ENCODE data around the gene ZDHHC4.
"Not testable (repeated sequence)": the region's sequence is repeated elsewhere in the genome, so short reads cannot be mapped to it uniquely, and the experiment has no call there.

ZDHHC4 gene

GRCh38 chr7:6567886-6568285 is 9.4 kb upstream of the ZDHHC4 start:
- no peak overlapping the region for H3K4me3 ChIP-seq (ENCODE audit: low read depth, low read length)
- in situ Hi-C loops (cut with HindIII; ENCODE audit: low pct_ligation_motif_present, low sequenced_read_pairs): no loop called here
- no peak overlapping the region for H3K27ac ChIP-seq
- H3K27me3 ChIP-seq (replicated peaks): no peaks in the 10 kb centered on the region
- TF ChIP-seq CTCF (IDR thresholded peaks at IDR 0.05; ENCODE audit: low read depth, low read length, missing control alignments): no peak
- no peak for DNase-seq
- H3K36me3 ChIP-seq (replicated peaks): no peaks in the 10 kb centered on the region

- DNase-seq: no peak
- Histone ChIP-seq H3K4me3 (ENCODE audit: low read depth, low read length) (no peak overlapping the region), H3K27ac (no peak overlapping the region), H3K27me3 (replicated peaks) (no peaks in the 10 kb centered on the region), H3K36me3 (replicated peaks) (no peaks in the 10 kb centered on the region)
- no peak for TF ChIP-seq CTCF (IDR thresholded peaks at IDR 0.05; ENCODE audit: low read depth, low read length, missing control alignments)
- in situ Hi-C loops (cut with HindIII; ENCODE audit: low pct_ligation_motif_present, low sequenced_read_pairs): no loop called here
Observed at GRCh38 chr7:6571160-6571779, 6.0 kb upstream of the ZDHHC4 start.

- Histone ChIP-seq H3K4me3 (ENCODE audit: low read depth, low read length) (no peak overlapping the region), H3K27ac (no peak overlapping the region), H3K27me3 (replicated peaks) (no peaks in the 10 kb centered on the region), H3K36me3 (replicated peaks) (no peaks in the 10 kb centered on the region)
- TF ChIP-seq CTCF (IDR thresholded peaks at IDR 0.05; ENCODE audit: low read depth, low read length, missing control alignments): no peak
- no peak for DNase-seq
- in situ Hi-C loops (cut with HindIII; ENCODE audit: low pct_ligation_motif_present, low sequenced_read_pairs): no loop called here
Observed at GRCh38 chr7:6575281-6576023, 1.8 kb upstream of the ZDHHC4 start.

GRCh38 chr7:6576024-6576866 is 1.0 kb upstream of the ZDHHC4 start:
- TF ChIP-seq CTCF (IDR thresholded peaks at IDR 0.05; ENCODE audit: low read depth, low read length, missing control alignments): no peak
- Histone ChIP-seq H3K4me3 (ENCODE audit: low read depth, low read length) (peak overlapping the region; percentile 52), H3K27me3 (replicated peaks) (no peaks in the 10 kb centered on the region), H3K36me3 (replicated peaks) (peaks cover 2% of the 10 kb centered on the region), H3K27ac (no peak overlapping the region)
- no peak for DNase-seq
- in situ Hi-C loops (cut with HindIII; ENCODE audit: low pct_ligation_motif_present, low sequenced_read_pairs): no loop called here

GRCh38 chr7:6576867-6577368 is 336 bp upstream of the ZDHHC4 start:
- H3K27me3 ChIP-seq (replicated peaks); in situ Hi-C loops (cut with HindIII; ENCODE audit: low pct_ligation_motif_present, low sequenced_read_pairs); DNase-seq; H3K36me3 ChIP-seq (replicated peaks): not testable (repeated sequence)
- Histone ChIP-seq H3K4me3 (ENCODE audit: low read depth, low read length) (peak overlapping the region; percentile 76), H3K27ac (peak overlapping the region; percentile 78)
